BE2C (cell line): ENCODE measurements around the gene S100G.
A peak's percentile ranks its signal among the peaks of the same experiment; 100 is the strongest.

Source experiments
- DNase-seq: peaks from one replicate; pipeline ENCODE4 v3.0.0-alpha.2; 2020
- H3K27me3 ChIP-seq: fragments of 250-450 bp; sonication (Bioruptor Pico); 2 replicates; pipeline ENCODE4 v1.5.1; 2020; ENCODE audit warnings: mild to moderate bottlenecking
- H3K36me3 ChIP-seq: fragments of 250-450 bp; sonication (Bioruptor Pico); 2 replicates; pipeline ENCODE4 v1.5.1; 2020; ENCODE audit warnings: mild to moderate bottlenecking
- H3K4me1 ChIP-seq: fragments of 250-450 bp; sonication (Bioruptor Pico); 2 replicates; pipeline ENCODE4 v1.5.1; 2020
- H3K4me3 ChIP-seq: 2 replicates; pipeline ENCODE4 v1.5.1; 2011; ENCODE audit warnings: low read depth, low read length
- H3K9me3 ChIP-seq: fragments of 250-450 bp; sonication (Bioruptor Pico); 2 replicates; pipeline ENCODE4 v1.5.1; 2020
- TF ChIP-seq, protein P1 (sequence below): IDR thresholded peaks from 2 replicates; pipeline ENCODE4 v1.5.1; 2012; ENCODE audit warnings: mild to moderate bottlenecking, low read depth, low read length

The S100G gene

GRCh38 chrX:16628946-16629595, 20.9 kb upstream of the S100G start:
- Histone ChIP-seq H3K4me3 (no peak overlapping the region), H3K4me1 (no peaks in the 10 kb centered on the region), H3K27me3 (no peaks in the 10 kb centered on the region), H3K36me3 (no peaks in the 10 kb centered on the region), H3K9me3 (no peaks in the 10 kb centered on the region)
- TF ChIP-seq, protein P1, sequence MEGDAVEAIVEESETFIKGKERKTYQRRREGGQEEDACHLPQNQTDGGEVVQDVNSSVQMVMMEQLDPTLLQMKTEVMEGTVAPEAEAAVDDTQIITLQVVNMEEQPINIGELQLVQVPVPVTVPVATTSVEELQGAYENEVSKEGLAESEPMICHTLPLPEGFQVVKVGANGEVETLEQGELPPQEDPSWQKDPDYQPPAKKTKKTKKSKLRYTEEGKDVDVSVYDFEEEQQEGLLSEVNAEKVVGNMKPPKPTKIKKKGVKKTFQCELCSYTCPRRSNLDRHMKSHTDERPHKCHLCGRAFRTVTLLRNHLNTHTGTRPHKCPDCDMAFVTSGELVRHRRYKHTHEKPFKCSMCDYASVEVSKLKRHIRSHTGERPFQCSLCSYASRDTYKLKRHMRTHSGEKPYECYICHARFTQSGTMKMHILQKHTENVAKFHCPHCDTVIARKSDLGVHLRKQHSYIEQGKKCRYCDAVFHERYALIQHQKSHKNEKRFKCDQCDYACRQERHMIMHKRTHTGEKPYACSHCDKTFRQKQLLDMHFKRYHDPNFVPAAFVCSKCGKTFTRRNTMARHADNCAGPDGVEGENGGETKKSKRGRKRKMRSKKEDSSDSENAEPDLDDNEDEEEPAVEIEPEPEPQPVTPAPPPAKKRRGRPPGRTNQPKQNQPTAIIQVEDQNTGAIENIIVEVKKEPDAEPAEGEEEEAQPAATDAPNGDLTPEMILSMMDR, result no peak
- DNase-seq, result no peak

DNA sequence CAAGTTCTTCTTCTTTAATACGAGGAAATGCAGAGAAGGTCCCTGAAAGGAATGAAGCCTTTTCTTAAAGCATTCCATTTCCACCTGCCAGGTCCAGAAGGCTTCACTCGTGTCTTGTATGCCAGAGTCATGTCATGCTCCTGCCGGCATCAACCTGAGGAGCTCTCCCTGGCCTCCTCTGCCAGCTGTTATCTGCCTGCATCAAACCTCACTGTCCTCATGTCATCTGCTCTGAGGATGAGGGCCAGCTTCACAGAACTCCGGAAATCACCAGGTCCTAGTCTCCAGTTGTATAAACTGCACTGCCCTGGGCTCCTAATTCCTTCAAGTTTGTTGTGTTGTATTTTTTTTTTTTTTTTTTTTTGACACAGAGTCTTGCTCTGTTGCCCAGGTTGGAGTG, 20.0 kb upstream of the S100G start:
- TF ChIP-seq, protein P1, result no peak
- H3K9me3 ChIP-seq, result no peaks in the 10 kb centered on the region
- H3K27me3 ChIP-seq, result no peaks in the 10 kb centered on the region
- peak; percentile 6 for DNase-seq
- no peaks in the 10 kb centered on the region for H3K4me1 ChIP-seq
- H3K4me3 ChIP-seq, result no peak overlapping the region
- no peaks in the 10 kb centered on the region for H3K36me3 ChIP-seq

- no peak for DNase-seq
- no peak overlapping the region for H3K4me3 ChIP-seq
- H3K4me1 ChIP-seq, result no peaks in the 10 kb centered on the region
- TF ChIP-seq, protein P1, result no peak
- H3K27me3 ChIP-seq, result no peaks in the 10 kb centered on the region
- H3K36me3 ChIP-seq, result no peaks in the 10 kb centered on the region
- no peaks in the 10 kb centered on the region for H3K9me3 ChIP-seq
Measured at GRCh38 chrX:16633754-16634153, 16.2 kb upstream of the S100G start.

DNA sequence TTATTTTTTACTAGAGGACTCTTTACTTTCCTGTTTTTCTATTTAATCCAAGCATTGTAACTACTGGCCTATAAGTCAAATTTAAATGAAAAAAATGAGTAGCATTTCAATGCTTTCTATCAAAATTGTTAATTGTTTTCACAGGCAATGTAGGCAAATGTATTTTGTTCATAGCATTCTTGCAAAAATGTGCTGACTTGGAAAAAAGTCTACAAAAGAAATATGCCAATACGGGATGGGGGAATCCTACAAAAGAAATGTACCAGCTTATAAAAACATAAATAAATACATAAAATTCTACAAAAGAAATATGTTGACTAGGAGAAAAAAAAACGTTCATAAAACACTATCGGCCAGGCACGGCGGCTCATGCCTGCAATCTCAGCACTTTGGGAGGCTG, 14.9 kb upstream of the S100G start:
- H3K9me3 ChIP-seq, result no peaks in the 10 kb centered on the region
- TF ChIP-seq, protein P1, result no peak
- H3K36me3 ChIP-seq, result no peaks in the 10 kb centered on the region
- no peak overlapping the region for H3K4me3 ChIP-seq
- no peak for DNase-seq
- no peaks in the 10 kb centered on the region for H3K27me3 ChIP-seq
- no peaks in the 10 kb centered on the region for H3K4me1 ChIP-seq

DNA sequence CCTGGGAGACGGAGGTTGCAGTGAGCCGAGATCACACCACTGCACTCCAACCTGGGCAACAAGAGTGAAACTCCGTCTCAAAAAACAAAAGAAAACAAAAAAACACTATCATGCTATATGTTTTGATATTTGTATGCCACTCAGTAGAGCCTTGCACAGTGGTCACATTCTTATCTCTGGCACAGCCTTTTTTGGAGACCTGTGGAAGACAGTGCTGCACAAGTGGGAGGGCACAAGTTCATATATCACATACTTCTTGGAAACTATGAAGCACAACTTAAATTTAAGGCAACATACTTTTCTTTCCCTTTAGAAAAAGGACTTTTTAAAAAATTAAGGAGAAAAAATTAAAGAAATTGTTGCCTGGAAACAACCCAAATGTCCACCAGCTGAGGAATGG, 14.4 kb upstream of the S100G start:
- no peak for DNase-seq
- Histone ChIP-seq H3K36me3 (no peaks in the 10 kb centered on the region), H3K4me3 (no peak overlapping the region), H3K4me1 (no peaks in the 10 kb centered on the region), H3K9me3 (no peaks in the 10 kb centered on the region), H3K27me3 (no peaks in the 10 kb centered on the region)
- TF ChIP-seq, protein P1, result no peak

DNA sequence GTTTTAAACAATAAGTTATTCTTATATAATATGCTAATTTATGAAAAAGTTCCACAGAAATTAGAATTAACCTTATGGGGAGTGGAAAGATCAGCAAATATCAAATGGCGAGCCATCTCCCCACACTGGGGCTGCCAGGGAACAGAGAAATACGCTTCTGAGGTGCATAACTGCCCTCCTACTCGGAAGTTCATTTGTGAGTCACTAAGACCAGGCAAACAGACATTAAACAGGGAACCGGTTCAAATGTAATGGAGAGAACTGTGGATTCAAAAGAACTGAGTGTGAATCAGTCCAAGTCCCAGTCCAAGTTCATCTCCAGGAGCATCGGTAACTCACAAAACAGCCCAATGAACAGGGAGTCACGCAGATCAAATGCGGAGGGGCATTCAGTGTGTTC, 11.4 kb upstream of the S100G start:
- TF ChIP-seq, protein P1, result no peak
- no peaks in the 10 kb centered on the region for H3K36me3 ChIP-seq
- no peak overlapping the region for H3K4me3 ChIP-seq
- H3K9me3 ChIP-seq, result no peaks in the 10 kb centered on the region
- H3K4me1 ChIP-seq, result no peaks in the 10 kb centered on the region
- no peaks in the 10 kb centered on the region for H3K27me3 ChIP-seq
- no peak for DNase-seq
